ENCODE results near the gene WBP4. TPM values are rescaled to one million over a fixed set of nuclear protein-coding genes. Genes with fewer than 3 reads are reported as not detected.

Gene WBP4
- total and polyA plus RNA-seq, 2 of the 13 experiments (the other 11 are each of a cell fraction or from before 2014, with no cell fraction given): 6.7 to 11.7 TPM

- TF ChIP-seq SNAPC4 (CRISPR knock-in tag; IDR thresholded peaks at IDR 0.05): 0 out of 2 replicates have a peak, but pooled peaks have one; percentile 66
- TF ChIP-seq PCBP2 (optimal IDR thresholded peaks at IDR 0.05; ENCODE audit: low read depth, low read length, poor library complexity, severe bottlenecking): no peak
- TF ChIP-seq CC2D1A (CRISPR knock-in tag; IDR thresholded peaks at IDR 0.05): no peak
- TF ChIP-seq ZMYM4 (CRISPR knock-in tag; IDR thresholded peaks at IDR 0.05): peak; percentile 68
- no peak for TF ChIP-seq RBM22 (optimal IDR thresholded peaks at IDR 0.05; ENCODE audit: low read length)
- peak; percentile 62 for TF ChIP-seq RARA (CRISPR knock-in tag; IDR thresholded peaks at IDR 0.05)
- TF ChIP-seq HINFP (CRISPR knock-in tag; IDR thresholded peaks at IDR 0.05; ENCODE audit: low read depth): no peak; the same call in 1 of the 2 replicates
- no peak for TF ChIP-seq ZMAT5 (CRISPR knock-in tag; IDR thresholded peaks at IDR 0.05; ENCODE audit: borderline replicate concordance, low read depth)
- TF ChIP-seq ZNF850 (CRISPR knock-in tag; conservative IDR thresholded peaks at IDR 0.05): no peak
- TF ChIP-seq AFF4 (CRISPR knock-in tag; IDR thresholded peaks at IDR 0.05): no peak
- peak; percentile 24; the same call in 1 of the 2 replicates for TF ChIP-seq ZFP82 (CRISPR knock-in tag; IDR thresholded peaks at IDR 0.05; ENCODE audit: borderline replicate concordance)
- no peak for TF ChIP-seq MAF1 (CRISPR knock-in tag; IDR thresholded peaks at IDR 0.05; ENCODE audit: borderline replicate concordance)
- TF ChIP-seq ZNF333 (CRISPR knock-in tag; IDR thresholded peaks at IDR 0.05; ENCODE audit: borderline replicate concordance): 0 out of 2 replicates have a peak, but pooled peaks have one; percentile 13
- TF ChIP-seq HIVEP1 (CRISPR knock-in tag; IDR thresholded peaks at IDR 0.05): no peak
- peak; percentile 37; the same call in 1 of the 2 replicates for TF ChIP-seq SP4 (CRISPR knock-in tag; IDR thresholded peaks at IDR 0.05)
- no peak for TF ChIP-seq FOXA1 (IDR thresholded peaks at IDR 0.05)
- peak; percentile 12; the same call in 1 of the 2 replicates for TF ChIP-seq FOXA1 (CRISPR knock-in tag; IDR thresholded peaks at IDR 0.05)
- peak; percentile 62 for TF ChIP-seq GABPB1 (CRISPR knock-in tag; IDR thresholded peaks at IDR 0.05)
These were observed 1.1 kb upstream of the WBP4 start (continued) for GRCh38 chr13:41060082-41060723.

Measured in HepG2 (cell line).